Activated naive CD4-positive, alpha-beta T cell treated with anti-CD3 and anti-CD28 coated beads, Interleukin-2, amount 10 ng/mL, durations not matched to agents 7 days and 5 days (primary cell): ENCODE measurements around the gene GNG8.
A peak's percentile ranks its signal among the peaks of the same experiment; 100 is the strongest.

Source experiments
- CTCF ChIA-PET: fragments of 350-600 bp; sonication (Branson Sonifier 250); formaldehyde crosslinking; loops from one replicate; lab custom pipeline; 2021; ENCODE audit warnings: antibody characterized with exemption; lab: Charles Lee
- DNase-seq: peaks from one replicate; pipeline ENCODE4 v3.0.0-alpha.2; 2020
- H3K27ac Mint-ChIP-seq: one replicate; pipeline ENCODE4 v1.8.0; 2021; ENCODE audit warnings: mild to moderate bottlenecking, moderate library complexity, mixed read lengths
- H3K27me3 Mint-ChIP-seq: one replicate; pipeline ENCODE4 v1.8.0; 2021; ENCODE audit warnings: mild to moderate bottlenecking, mixed read lengths
- H3K36me3 Mint-ChIP-seq: one replicate; pipeline ENCODE4 v1.8.0; 2021; ENCODE audit warnings: mixed read lengths
- H3K4me1 Mint-ChIP-seq: one replicate; pipeline ENCODE4 v1.8.0; 2021; ENCODE audit warnings: mixed read lengths
- H3K4me3 Mint-ChIP-seq: one replicate; pipeline ENCODE4 v1.8.0; 2021; ENCODE audit warnings: mild to moderate bottlenecking, moderate library complexity, mixed read lengths
- H3K9me3 Mint-ChIP-seq: one replicate; pipeline ENCODE4 v1.8.0; 2021; ENCODE audit warnings: mixed read lengths

Gene GNG8

GRCh38 chr19:46635920-46636761, at the start of gene GNG8:
TSS of gene GNG8 (minus strand) at chr19:46636202. CDS start at chr19:46634682, 1,520 bp downstream.
- no peak within 1 kb of the TSS for H3K27ac Mint-ChIP-seq
- no peaks in the 10 kb centered on the region for H3K9me3 Mint-ChIP-seq
- H3K4me3 Mint-ChIP-seq = peak within 1 kb of the TSS; percentile 24
- DNase-seq = peak; percentile 43
- H3K4me1 Mint-ChIP-seq = peaks cover 28% of the 10 kb centered on the region
- CTCF ChIA-PET = interaction anchor here (1.0 to 2.4 kb wide), 4 partner anchors 16 to 28 kb away, joined by 3 to 13 read pairs (median 4); partner anchors contain the start of gene DACT3
- no peaks in the 10 kb centered on the region for H3K36me3 Mint-ChIP-seq
- H3K27me3 Mint-ChIP-seq = peaks cover 42% of the 10 kb centered on the region

- Mint-ChIP-seq H3K4me3 (no peak overlapping the region), H3K9me3 (no peaks in the 10 kb centered on the region), H3K4me1 (no peaks in the 10 kb centered on the region), H3K36me3 (peaks cover 57% of the 10 kb centered on the region), H3K27ac (no peak overlapping the region), H3K27me3 (no peaks in the 10 kb centered on the region)
- CTCF ChIA-PET = no interaction called here
- DNase-seq = no peak
Observed at GRCh38 chr19:46685189-46685588, 49.2 kb upstream of the GNG8 start.

DNA sequence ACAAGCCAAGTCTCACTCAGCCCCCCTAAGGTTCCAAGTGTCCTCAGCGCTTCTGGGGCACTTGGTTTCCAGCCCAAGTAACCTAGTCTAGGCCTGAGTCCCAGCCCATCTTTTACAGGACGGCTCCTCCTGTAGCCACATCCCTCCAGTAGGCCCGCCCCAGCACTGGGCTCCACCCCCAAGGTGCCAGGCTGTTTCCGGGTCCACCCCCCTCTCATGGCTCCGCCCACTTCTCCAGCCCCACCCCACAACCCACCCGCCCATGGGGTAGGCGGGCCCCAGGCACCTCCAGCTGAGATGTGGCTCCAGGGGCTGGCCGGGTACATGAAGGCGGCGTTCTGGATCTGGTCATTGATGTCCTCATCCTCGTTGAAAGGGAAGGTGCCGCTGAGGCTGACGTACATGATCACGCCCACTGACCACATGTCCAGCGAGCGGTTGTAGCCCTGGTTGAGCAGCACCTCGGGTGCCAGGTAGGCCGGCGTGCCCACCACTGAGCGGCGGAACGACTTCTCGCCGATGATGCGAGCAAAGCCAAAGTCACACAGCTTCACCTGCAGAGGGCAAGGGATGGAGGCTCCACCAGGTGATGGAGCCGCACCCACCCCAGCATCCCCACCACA, 42.2 kb upstream of the GNG8 start:
- DNase-seq = peak; percentile 74
- Mint-ChIP-seq H3K27me3 (no peaks in the 10 kb centered on the region), H3K27ac (no peak overlapping the region), H3K4me1 (peaks cover 11% of the 10 kb centered on the region), H3K36me3 (peaks cover 73% of the 10 kb centered on the region), H3K9me3 (no peaks in the 10 kb centered on the region), H3K4me3 (no peak overlapping the region)
- CTCF ChIA-PET = no interaction called here

GRCh38 chr19:46674416-46675178, 38.6 kb upstream of the GNG8 start:
- Mint-ChIP-seq H3K4me3 (no peak overlapping the region), H3K4me1 (peaks cover 9% of the 10 kb centered on the region), H3K9me3 (peaks cover 6% of the 10 kb centered on the region), H3K27ac (no peak overlapping the region), H3K27me3 (no peaks in the 10 kb centered on the region), H3K36me3 (peaks cover 73% of the 10 kb centered on the region)
- DNase-seq = no peak
- CTCF ChIA-PET = interaction anchor here (1.6 kb wide), 1 partner anchor 29 kb away, joined by 3 read pairs; no protein-coding TSS in a partner anchor

DNA sequence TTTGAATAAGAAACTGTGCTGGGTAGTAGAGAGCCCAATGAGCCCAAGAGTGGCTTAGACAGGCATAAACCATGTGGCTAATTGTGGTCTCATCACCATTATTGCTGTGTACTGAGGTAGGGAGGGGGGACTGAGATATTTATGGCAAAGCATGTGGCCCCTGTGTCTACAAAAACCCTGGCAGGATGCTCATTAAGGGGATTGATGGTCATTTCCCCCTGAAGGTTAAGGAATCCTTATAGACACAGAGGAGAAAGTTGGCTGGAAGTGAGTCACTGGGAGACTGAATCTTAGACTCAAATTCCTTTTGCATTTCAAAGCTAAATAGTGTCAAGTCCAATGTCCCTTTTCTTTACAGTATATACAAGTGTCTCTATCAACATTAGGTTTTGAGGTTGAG, 34.8 kb upstream of the GNG8 start:
- no peak for DNase-seq
- Mint-ChIP-seq H3K9me3 (peaks cover 6% of the 10 kb centered on the region), H3K4me3 (no peak overlapping the region), H3K36me3 (peaks cover 43% of the 10 kb centered on the region), H3K4me1 (no peaks in the 10 kb centered on the region), H3K27ac (no peak overlapping the region), H3K27me3 (peaks cover 7% of the 10 kb centered on the region)
- CTCF ChIA-PET = no interaction called here

DNA sequence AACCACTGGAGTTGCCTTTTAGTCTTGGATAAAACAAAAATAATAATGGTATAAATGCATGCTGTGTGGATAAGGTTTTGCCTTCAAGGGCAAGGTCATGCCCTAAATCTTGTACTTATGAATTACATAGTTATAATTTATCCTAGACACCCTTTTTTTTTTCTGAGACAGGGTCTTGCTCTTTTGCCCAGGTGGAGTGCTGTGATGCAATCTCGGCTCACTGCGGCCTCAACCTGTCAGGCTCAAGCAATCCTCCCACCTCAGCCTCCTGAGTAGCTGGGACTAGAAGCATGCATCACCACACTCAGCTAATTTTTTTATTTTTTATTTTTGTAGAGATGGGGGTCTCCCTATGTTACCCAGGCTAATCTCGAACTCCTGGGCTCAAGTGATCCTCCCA, 32.7 kb upstream of the GNG8 start:
- H3K36me3 Mint-ChIP-seq = peaks cover 25% of the 10 kb centered on the region
- peaks cover 6% of the 10 kb centered on the region for H3K9me3 Mint-ChIP-seq
- H3K27ac Mint-ChIP-seq = no peak overlapping the region
- H3K27me3 Mint-ChIP-seq = peaks cover 26% of the 10 kb centered on the region
- CTCF ChIA-PET = no interaction called here
- no peak overlapping the region for H3K4me3 Mint-ChIP-seq
- no peaks in the 10 kb centered on the region for H3K4me1 Mint-ChIP-seq
- no peak for DNase-seq

- no peak for DNase-seq
- H3K27ac Mint-ChIP-seq = no peak overlapping the region
- peaks cover 56% of the 10 kb centered on the region for H3K27me3 Mint-ChIP-seq
- CTCF ChIA-PET = interaction anchor here (8.2 kb wide), 1 partner anchor 52 kb away, joined by 147 read pairs; no protein-coding TSS in a partner anchor
- H3K36me3 Mint-ChIP-seq = peaks cover under 1% of the 10 kb centered on the region
- peaks cover under 1% of the 10 kb centered on the region for H3K9me3 Mint-ChIP-seq
- H3K4me1 Mint-ChIP-seq = peaks cover 17% of the 10 kb centered on the region
- no peak overlapping the region for H3K4me3 Mint-ChIP-seq
Observed at GRCh38 chr19:46665072-46665471, 29.1 kb upstream of the GNG8 start.

DNA sequence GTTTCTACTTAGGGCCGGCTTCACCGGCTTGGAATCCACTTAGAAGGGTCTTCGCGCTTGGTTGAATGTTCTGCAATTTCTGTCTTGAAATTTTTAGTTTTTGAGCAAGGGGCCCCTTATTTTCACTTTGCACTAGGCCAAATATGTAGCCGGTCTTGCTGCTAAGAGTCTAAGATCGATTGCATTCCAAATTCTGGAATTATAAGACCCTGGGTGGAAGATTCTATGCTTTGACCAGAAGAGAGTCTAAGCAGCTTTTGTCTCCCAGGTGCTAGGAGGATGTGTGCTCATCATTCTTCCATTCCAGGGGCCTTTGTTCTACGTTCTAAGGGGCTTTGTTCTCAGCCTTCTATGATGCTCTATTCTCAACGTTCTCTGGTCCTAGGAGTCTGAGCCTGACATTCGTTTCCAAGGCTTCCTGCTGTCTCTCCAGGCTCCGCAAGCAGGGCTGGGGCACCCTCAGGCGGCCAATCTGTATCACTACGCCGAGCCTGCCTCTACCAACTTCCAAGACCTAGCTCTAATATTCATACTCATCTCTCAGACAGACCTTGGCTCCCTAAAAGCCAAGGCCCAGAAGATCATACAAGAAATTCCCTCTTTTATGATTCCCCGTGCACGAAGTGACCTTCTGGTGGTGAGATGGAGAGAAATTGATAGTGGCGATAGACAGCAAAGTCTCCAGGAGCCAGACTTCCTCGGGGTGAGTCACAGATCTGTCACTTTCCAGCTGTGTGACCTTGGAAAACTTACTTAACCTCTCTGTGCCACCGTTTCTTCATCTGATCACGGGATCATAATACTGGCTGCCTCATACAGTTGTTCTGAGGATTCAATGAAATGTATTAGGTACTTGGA, 26.0 kb upstream of the GNG8 start:
- no peaks in the 10 kb centered on the region for H3K9me3 Mint-ChIP-seq
- H3K27ac Mint-ChIP-seq = peak overlapping the region; percentile 87

DNA sequence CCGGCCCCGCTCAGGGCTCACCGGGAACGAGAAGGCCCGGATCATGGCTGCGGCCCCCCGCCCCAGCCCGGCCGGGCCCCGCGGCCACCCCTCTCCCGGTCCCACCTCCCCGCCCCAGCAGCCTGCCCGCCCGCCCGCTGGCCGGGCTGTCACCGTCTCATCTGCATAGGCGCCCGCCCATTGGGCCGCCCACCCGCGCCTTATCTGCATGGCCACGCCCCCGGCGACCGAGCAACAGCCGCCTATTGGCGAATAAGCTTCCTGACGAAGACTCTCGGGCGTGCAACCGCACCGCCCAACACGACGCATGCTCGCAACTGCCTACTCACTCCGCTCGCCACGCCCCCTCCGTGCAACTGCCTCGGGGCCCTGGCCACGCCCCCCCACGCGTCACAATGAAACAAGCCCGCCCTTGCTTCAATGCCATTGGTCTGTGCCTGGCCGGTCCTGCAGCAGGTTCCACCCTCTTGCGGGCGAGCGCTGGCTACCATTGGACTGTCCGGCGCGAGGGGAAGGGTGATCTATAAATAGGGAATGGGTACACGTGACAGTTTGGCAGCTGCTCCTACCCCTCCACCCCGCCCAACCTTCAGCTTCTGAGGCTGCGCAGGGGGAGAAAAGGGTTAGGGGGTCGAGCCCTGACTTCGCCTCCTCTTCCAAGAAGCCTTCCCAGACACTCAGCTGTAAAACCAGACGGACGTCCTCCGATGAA, 25.2 kb upstream of the GNG8 start, which contains the start of gene DACT3:
DACT3 (minus strand) TSS at position 163 of the 712 bp plus-strand sequence; CDS start at position 45, 118 bp downstream.
- peaks cover 23% of the 10 kb centered on the region for H3K4me1 Mint-ChIP-seq
- H3K27me3 Mint-ChIP-seq = peaks cover 83% of the 10 kb centered on the region

More for the DNA sequence above, 26.0 kb upstream of the GNG8 start:
- H3K4me1 Mint-ChIP-seq = peaks cover 23% of the 10 kb centered on the region
- CTCF ChIA-PET = interaction anchor here (0.6 to 8.2 kb wide), 28 partner anchors 11 to 289 kb away, joined by 3 to 147 read pairs (median 5); partner anchors contain the start of genes CALM3 and GNG8
- H3K36me3 Mint-ChIP-seq = no peaks in the 10 kb centered on the region
- peak; percentile 85 for DNase-seq
- peak overlapping the region; percentile 66 for H3K4me3 Mint-ChIP-seq
- H3K27me3 Mint-ChIP-seq = peaks cover 83% of the 10 kb centered on the region

DNA sequence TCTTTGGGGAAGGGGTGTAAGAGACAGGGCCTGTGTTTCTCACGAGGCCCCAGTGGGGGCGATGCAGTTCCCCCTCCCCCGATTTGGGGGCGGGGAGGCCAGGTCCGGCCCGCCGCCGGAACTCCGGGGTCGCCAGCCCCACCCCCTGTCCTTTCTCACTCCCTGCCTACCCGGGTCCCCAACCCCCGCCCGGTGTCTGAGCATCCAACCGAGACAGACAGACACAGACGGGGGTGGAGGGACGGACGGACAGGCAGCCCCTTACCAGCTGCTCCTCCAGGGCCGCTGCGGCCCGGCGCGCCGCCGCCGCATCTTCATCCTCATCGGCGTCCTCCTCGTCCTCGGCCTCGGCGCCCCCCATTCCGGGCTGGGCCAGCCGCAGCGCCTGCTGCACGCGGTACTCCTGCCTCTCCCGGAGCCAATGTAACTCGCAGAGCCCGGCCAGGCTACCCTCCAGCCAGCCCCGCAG, 24.6 kb upstream of the GNG8 start:
- H3K27ac Mint-ChIP-seq = no peak overlapping the region
- H3K4me3 Mint-ChIP-seq = peak overlapping the region; percentile 66
- peaks cover 81% of the 10 kb centered on the region for H3K27me3 Mint-ChIP-seq
- H3K9me3 Mint-ChIP-seq = no peaks in the 10 kb centered on the region
- H3K4me1 Mint-ChIP-seq = peaks cover 23% of the 10 kb centered on the region
- no peaks in the 10 kb centered on the region for H3K36me3 Mint-ChIP-seq
- DNase-seq = no peak
- CTCF ChIA-PET = interaction anchor here (1.0 to 8.2 kb wide), 11 partner anchors 12 to 144 kb away, joined by 3 to 147 read pairs (median 13); partner anchors contain the start of genes CALM3 and GNG8

More for the DNA sequence above, 25.2 kb upstream of the GNG8 start, which contains the start of gene DACT3:
- Mint-ChIP-seq H3K27ac (peak within 1 kb of the TSS; percentile 87), H3K4me3 (peak within 1 kb of the TSS; percentile 66), H3K9me3 (no peaks in the 10 kb centered on the region), H3K36me3 (no peaks in the 10 kb centered on the region)
- CTCF ChIA-PET = interaction anchor here (0.8 to 8.2 kb wide), 21 partner anchors 12 to 145 kb away, joined by 3 to 147 read pairs (median 7); partner anchors contain the start of genes CALM3 and GNG8
- peak; percentile 100 for DNase-seq

GRCh38 chr19:46660008-46660517, 24.1 kb upstream of the GNG8 start:
- Mint-ChIP-seq H3K27me3 (peaks cover 83% of the 10 kb centered on the region), H3K4me1 (peaks cover 23% of the 10 kb centered on the region), H3K4me3 (peak overlapping the region; percentile 57), H3K9me3 (no peaks in the 10 kb centered on the region), H3K27ac (no peak overlapping the region), H3K36me3 (no peaks in the 10 kb centered on the region)
- CTCF ChIA-PET = interaction anchor here (1.2 to 8.2 kb wide), 2 partner anchors 23 to 47 kb away, joined by 3 to 147 read pairs; partner anchors contain the start of gene GNG8
- peak; percentile 27 for DNase-seq
